K562 (cell line): ENCODE measurements around the gene FAM174C. TPM values are rescaled to one million over a fixed set of nuclear protein-coding genes. Genes with fewer than 3 reads are reported as not detected.

Experiments
- ATAC-seq: fragments of 200-7000 bp; cut with Tn5 transposase; 3 replicates; pipeline ENCODE4 v1.9.1; 2020; ENCODE audit warnings: moderate library complexity
- BruUV-seq: library from RNA; stranded (reverse); fragments of 400-500 nt; replicated peaks from 2 replicates; lab custom pipeline; 2021; lab: Mats Ljungman, UMichigan
- CTCF ChIA-PET: fragments of 300-600 bp; formaldehyde crosslinking; extraction: SDS; loops from one replicate; lab custom pipeline; 2021; ENCODE audit warnings: low intra/inter-chr PET ratio; lab: Yijun Ruan, JAX
- POLR2A ChIA-PET: fragments of 300-600, 350-650 bp; sonication (Branson Sonifier 250); formaldehyde crosslinking; extraction: SDS; loops from one replicate; lab custom pipeline; 2021; ENCODE audit warnings: antibody characterized with exemption, inconsistent platforms; lab: Yijun Ruan, JAX
- DNase-seq, 4 experiments: peaks; one replicate each; pipeline versions ENCODE4 v3.0.0 to v3.0.0-alpha.2; 2011 to 2018; ENCODE audit warnings: low spot score in 3 of 4, mixed read lengths in 3 of 4; ENCODE audit errors: extremely low read depth in 1 of 4
- FAIRE-seq: peaks from 2 replicates; lab custom pipeline; 2011; peaks lifted over from hg19 to GRCh38; lab: Jason Lieb, UNC
- H2AFZ ChIP-seq: 2 replicates; pipeline ENCODE4 v1.6.0; 2011; ENCODE audit warnings: low read depth, low read length, control low read depth, inconsistent platforms
- H3K27ac ChIP-seq: fragments of 200-600 bp; 3 replicates; pipeline ENCODE4 v1.8.0; 2011; ENCODE audit warnings: low read depth, mild to moderate bottlenecking, control low read depth, inconsistent platforms, low read length, moderate library complexity, mixed read lengths; ENCODE audit errors: extremely low read depth
- H3K27me3 ChIP-seq, 2 experiments: fragments of 300-600 bp in 1 of 2; 2 replicates in 1 of 2; 3 replicates in 1 of 2; pipeline versions ENCODE4 v1.6.0 to v1.8.0; 2011; ENCODE audit warnings: inconsistent platforms in 2 of 2, low read length in 2 of 2, mild to moderate bottlenecking in 1 of 2, mixed read lengths in 1 of 2, moderate library complexity in 1 of 2; ENCODE audit not compliant: control insufficient read depth in 2 of 2, insufficient read depth in 2 of 2
- H3K36me3 ChIP-seq: fragments of 300-600 bp; 3 replicates; pipeline ENCODE4 v1.8.0; 2011; ENCODE audit warnings: mild to moderate bottlenecking, low read length, inconsistent platforms; ENCODE audit not compliant: control insufficient read depth, insufficient read depth
- H3K4me1 ChIP-seq, 2 experiments: fragments of 200-600 bp in 1 of 2; replicated peaks in 1 of 2; 2 replicates in 1 of 2; 3 replicates in 1 of 2; pipeline versions ENCODE4 v1.5.1 to v1.8.0; 2011; ENCODE audit warnings: inconsistent platforms in 2 of 2, low read length in 2 of 2, mild to moderate bottlenecking in 1 of 2, mixed read lengths in 1 of 2, moderate library complexity in 1 of 2; ENCODE audit not compliant: control insufficient read depth in 2 of 2, insufficient read depth in 2 of 2
- H3K4me2 ChIP-seq: 2 replicates; pipeline ENCODE4 v1.6.1; 2011; ENCODE audit warnings: low read length, control low read depth, inconsistent platforms, mixed read lengths; ENCODE audit not compliant: insufficient read depth
- H3K4me3 ChIP-seq: fragments of 200-600 bp; sonication (generic), shearing (Covaris generic); 2 replicates; pipeline ENCODE4 v1.5.1; 2016; ENCODE audit warnings: control low read depth, inconsistent platforms
- H3K79me2 ChIP-seq: fragments of 200-600 bp; 3 replicates; pipeline ENCODE4 v1.8.0; 2011; ENCODE audit warnings: low read length, inconsistent platforms; ENCODE audit not compliant: control insufficient read depth, insufficient read depth
- H3K9ac ChIP-seq, 2 experiments: 2 replicates each; pipeline versions ENCODE4 v1.6.0 to v1.6.1; 2011; ENCODE audit warnings: low read depth in 2 of 2, low read length in 2 of 2, control low read depth in 1 of 2, inconsistent platforms in 1 of 2, mild to moderate bottlenecking in 1 of 2, mixed read lengths in 1 of 2; ENCODE audit not compliant: insufficient read depth in 1 of 2
- H3K9me1 ChIP-seq: one replicate; pipeline ENCODE4 v1.6.0; 2011; ENCODE audit warnings: inconsistent platforms, mild to moderate bottlenecking, low read length, moderate library complexity; ENCODE audit not compliant: control insufficient read depth, insufficient read depth
- H3K9me3 ChIP-seq: replicated peaks from 2 replicates; pipeline ENCODE4 v1.5.1; 2011; ENCODE audit warnings: low read depth, low read length, inconsistent platforms; ENCODE audit not compliant: control insufficient read depth, insufficient read depth
- H4K20me1 ChIP-seq: replicated peaks from 2 replicates; pipeline ENCODE4 v1.6.1; 2011; ENCODE audit warnings: low read length, inconsistent platforms, mixed read lengths; ENCODE audit not compliant: control insufficient read depth, insufficient read depth
- CC2D1A ChIP-seq: fragments of 450-650 bp; IDR thresholded peaks from 2 replicates; pipeline ENCODE4 v1.6.1; 2017; ENCODE audit warnings: mild to moderate bottlenecking
- GABPB2 ChIP-seq: fragments of 250-450 bp; sonication (Bioruptor Pico); conservative IDR thresholded peaks from 2 replicates; pipeline ENCODE4 v1.5.1; 2021; ENCODE audit warnings: mild to moderate bottlenecking
- HDAC3 ChIP-seq: fragments of 450-650 bp; IDR thresholded peaks from 2 replicates; pipeline ENCODE4 v1.6.1; 2018; ENCODE audit warnings: borderline replicate concordance, mild to moderate bottlenecking, moderate library complexity; ENCODE audit not compliant: partially characterized antibody
- MLLT1 ChIP-seq, 2 experiments: fragments of 450-650 bp; IDR thresholded peaks; 2 replicates each; pipeline ENCODE4 v1.6.1; 2016
- NR2C2 ChIP-seq, 2 experiments: fragments of 200-800 bp in 1 of 2; sonication (Bioruptor generic) in 1 of 2; sonication (generic) in 1 of 2; formaldehyde crosslinking in 1 of 2; IDR thresholded peaks; 2 replicates each; pipeline versions ENCODE4 v1.6.1 to v1.8.0; 2016 to 2022; ENCODE audit warnings: mild to moderate bottlenecking in 1 of 2, missing compliant biosample characterization in 1 of 2, missing genetic modification characterization in 1 of 2, missing genetic modification reagents in 1 of 2
- POLR2AphosphoS5 ChIP-seq: IDR thresholded peaks from 2 replicates; pipeline ENCODE4 v1.6.1; 2011; ENCODE audit warnings: mild to moderate bottlenecking, low read depth, low read length, moderate library complexity; ENCODE audit not compliant: control insufficient read depth, insufficient read depth
- RCOR1 ChIP-seq, 2 experiments: IDR thresholded peaks; 2 replicates each; pipeline ENCODE4 v1.6.1; 2012; ENCODE audit warnings: low read depth in 2 of 2, low read length in 2 of 2, borderline replicate concordance in 1 of 2, improper control_type of control experiment in 1 of 2
- SPI1 ChIP-seq: IDR thresholded peaks from 2 replicates; pipeline ENCODE4 v1.6.1; 2011; ENCODE audit warnings: low read depth, low read length, control low read depth, borderline replicate concordance
- SUPT5H ChIP-seq: fragments of 450-650 bp; IDR thresholded peaks from 2 replicates; pipeline ENCODE4 v1.6.1; 2016
- TAF15 ChIP-seq: fragments of 200-400 bp; formaldehyde crosslinking; IDR thresholded peaks from 2 replicates; pipeline ENCODE4 v1.6.1; 2017; ENCODE audit warnings: mild to moderate bottlenecking, low read depth, low read length, moderate library complexity
- VEZF1 ChIP-seq: fragments of 200-800 bp; sonication (Bioruptor generic); IDR thresholded peaks from 2 replicates; pipeline ENCODE4 v1.6.1; 2017; ENCODE audit warnings: missing genetic modification characterization, missing compliant biosample characterization
- ZNF695 ChIP-seq: fragments of 450-650 bp; formaldehyde crosslinking; IDR thresholded peaks from 2 replicates; pipeline ENCODE4 v1.4.0; 2020; ENCODE audit warnings: mild to moderate bottlenecking, moderate library complexity
- ZNF740 ChIP-seq, 3 experiments: fragments of 200-800 bp in 1 of 3; sonication (Bioruptor generic) in 1 of 3; sonication (generic) in 1 of 3; formaldehyde crosslinking in 1 of 3; IDR thresholded peaks; 2 replicates each; pipeline versions ENCODE4 v1.6.1 to v1.8.0; 2016 to 2022; ENCODE audit warnings: mild to moderate bottlenecking in 2 of 3, missing compliant biosample characterization in 2 of 3, missing genetic modification characterization in 2 of 3, missing genetic modification reagents in 1 of 3
- WGBS: fragments of 100-300 bp; shearing (Covaris generic); methylation state at CpG from one replicate; pipeline ENCODE4 v1.1.6; 2016; ENCODE audit warnings: low coverage, mixed read lengths; ENCODE audit not compliant: insufficient coverage; ENCODE audit errors: missing lambda C conversion rate; 5-methylcytosine and 5-hydroxymethylcytosine counted together
- in situ Hi-C: fragments of 300-500 bp; cut with MboI; formaldehyde crosslinking; loops from 4 replicates; pipeline ENCODE4 v1.15.0; 2018; ENCODE audit warnings: inconsistent platforms, mixed read lengths
- intact Hi-C: fragments of 100-400 bp; cut with micrococcal nuclease; formaldehyde crosslinking; loops from 2 replicates; pipeline ENCODE4 v1.14.2; 2022
- polyA plus RNA-seq, 8 experiments: library from polyadenylated mRNA; depleted of rRNA in 4 of 8; stranded (reverse) in 5 of 8; unstranded in 3 of 8; fragments of >200 nt; fragmentation: Nextera tagmentation in 2 of 8; fragmentation: Illumina TruSeq in 1 of 8; extraction: Ambion mirVana in 2 of 8; extraction: Trizol in 1 of 8; gene quantifications; 2 replicates each; pipeline versions ENCODE4 v1.2.1 to v1.2.3, GENCODE V29; 2011 to 2014; ENCODE audit warnings: inconsistent platforms in 1 of 8, missing spikeins in 1 of 8
- total RNA-seq, 7 experiments: library from RNA; depleted of rRNA in 6 of 7; stranded (reverse); fragments of >200 nt in 6 of 7; fragmentation: Illumina TruSeq in 2 of 7; extraction: Trizol in 2 of 7; gene quantifications; 2 replicates each; pipeline versions ENCODE4 v1.2.1 to v1.2.3, GENCODE V29; 2011 to 2021; ENCODE audit warnings: low replicate concordance in 1 of 7

FAM174C gene
- total and polyA plus RNA-seq, 9 of the 15 experiments (the other 6 are each of a cell fraction or from before 2014, with no cell fraction given) = 0.66 to 89.6 (median 20.3) TPM

- TF ChIP-seq NR2C2 (CRISPR knock-in tag; IDR thresholded peaks at IDR 0.05) (no peak), NR2C2 (tag; IDR thresholded peaks at IDR 0.05) (no peak), POLR2AphosphoS5 (peak; percentile 15; the same call in 1 of the 2 replicates), GABPB2 (CRISPR knock-in tag) (no peak)
These were observed 18.5 kb upstream of the FAM174C start (continued) for GRCh38 chr19:1256646-1257474.

GRCh38 chr19:1257475-1258162 is 17.7 kb upstream of the FAM174C start:
- in situ Hi-C loops (no loop called here), intact Hi-C loops (no loop called here)
- Histone ChIP-seq H3K9ac (peak overlapping the region in 1 of 2 experiments; percentile 31; a peak in 1 of 4 replicates), H3K9me1 (no peaks in the 10 kb centered on the region), H3K36me3 (peaks cover 53% of the 10 kb centered on the region; the same call in 2 of the 3 replicates), H3K79me2 (peaks cover 54% of the 10 kb centered on the region), H3K9me3 (no peaks in the 10 kb centered on the region), H2AFZ (no peak overlapping the region), H3K27ac (peak overlapping the region; percentile 43; the same call in 1 of the 3 replicates), H3K4me3 (no peak overlapping the region), H3K4me1 (peaks cover 62 to 100% of the 10 kb centered on the region in 2 experiments), H3K4me2 (no peak overlapping the region), H4K20me1 (0 out of 2 replicates have a peak, but pooled peaks cover 7% of the 10 kb centered on the region), H3K27me3 (no peaks in the 10 kb centered on the region)
- FAIRE-seq (peak; percentile 23), DNase-seq (no peak), ATAC-seq (no peak)
- CTCF ChIA-PET = no interaction called here
- POLR2A ChIA-PET = interaction anchor here (1.0 to 7.8 kb wide), 3 partner anchors 9 to 14 kb away, joined by 3 to 88 read pairs (median 8); partner anchors contain the start of gene CIRBP
- BruUV-seq = no TSS peak
- 57% methylated on average over 10 of the region's 23 CpGs for WGBS
- TF ChIP-seq CC2D1A = no peak
- no peak for TF ChIP-seq SPI1
- TF ChIP-seq MLLT1 (IDR thresholded peaks at IDR 0.05) = peak in 1 of 2 experiments; percentile 66; a peak in 1 of 4 replicates
- TF ChIP-seq TAF15 = no peak
- TF ChIP-seq RCOR1 (IDR thresholded peaks at IDR 0.05; ENCODE audit: borderline replicate concordance in 1 of 2, low read depth in 2 of 2, low read length in 2 of 2) = no peak
- 0 out of 2 replicates have a peak, but pooled peaks have one; percentile 15 for TF ChIP-seq SUPT5H
- no peak for TF ChIP-seq ZNF695 (CRISPR knock-in tag)
- TF ChIP-seq ZNF740 (CRISPR knock-in tag; IDR thresholded peaks at IDR 0.05) = peak; percentile 82; the same call in 1 of the 2 replicates
- TF ChIP-seq ZNF740 (tag; IDR thresholded peaks at IDR 0.05) = no peak; a peak in 1 of 4 replicates
- TF ChIP-seq HDAC3 = peak; percentile 41
- TF ChIP-seq VEZF1 (CRISPR knock-in tag) = peak; percentile 51; the same call in 1 of the 2 replicates
